Esophagus muscularis mucosa (tissue), 3 donors: ENCODE results near the gene TCF21.

ENCODE experiments used
- POLR2A ChIP-seq: fragments of 450-650 bp; IDR thresholded peaks from one replicate; pipeline ENCODE4 v1.6.1; 2017; ENCODE audit warnings: antibody characterized with exemption, moderate library complexity, mild to moderate bottlenecking, low read depth
- POLR2AphosphoS5 ChIP-seq, 2 donors: sonication (generic); formaldehyde crosslinking; IDR thresholded peaks; one replicate each; pipeline ENCODE4 v1.6.1; 2017; ENCODE audit warnings: antibody characterized with exemption in 2 of 2
- TF ChIP-seq, protein P1 (sequence below), 3 experiments: fragments of 200-600 bp in 2 of 3; fragments of 450-650 bp in 1 of 3; sonication (generic) in 2 of 3; IDR thresholded peaks; one replicate each; pipeline ENCODE4 v1.5.1; 2017 to 2019; ENCODE audit warnings: antibody characterized with exemption in 3 of 3, mild to moderate bottlenecking in 2 of 3, moderate library complexity in 1 of 3

DNA sequence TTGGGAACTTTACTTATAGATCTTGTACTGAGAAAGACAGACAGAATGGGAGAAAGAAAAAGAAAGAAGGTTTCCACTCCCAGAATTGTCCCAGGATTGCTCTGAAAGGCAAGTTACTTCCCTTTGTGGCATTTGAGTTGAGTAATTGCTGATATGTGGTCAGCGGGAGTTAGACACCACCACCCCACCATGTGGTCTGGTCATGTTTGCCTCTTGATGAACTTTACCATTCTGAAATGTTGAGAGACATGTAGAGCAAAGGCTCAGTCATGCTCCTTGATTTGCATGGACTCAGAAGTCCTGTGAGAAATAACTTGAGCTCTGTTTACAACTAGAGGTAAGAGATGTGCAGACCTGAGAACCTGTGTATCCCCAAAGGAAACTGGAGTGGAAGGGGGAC is 17.1 kb downstream of the TCF21 start:
- TF ChIP-seq POLR2A (no peak), POLR2AphosphoS5 (IDR thresholded peaks at IDR 0.05) (no peak)
- TF ChIP-seq, protein P1, sequence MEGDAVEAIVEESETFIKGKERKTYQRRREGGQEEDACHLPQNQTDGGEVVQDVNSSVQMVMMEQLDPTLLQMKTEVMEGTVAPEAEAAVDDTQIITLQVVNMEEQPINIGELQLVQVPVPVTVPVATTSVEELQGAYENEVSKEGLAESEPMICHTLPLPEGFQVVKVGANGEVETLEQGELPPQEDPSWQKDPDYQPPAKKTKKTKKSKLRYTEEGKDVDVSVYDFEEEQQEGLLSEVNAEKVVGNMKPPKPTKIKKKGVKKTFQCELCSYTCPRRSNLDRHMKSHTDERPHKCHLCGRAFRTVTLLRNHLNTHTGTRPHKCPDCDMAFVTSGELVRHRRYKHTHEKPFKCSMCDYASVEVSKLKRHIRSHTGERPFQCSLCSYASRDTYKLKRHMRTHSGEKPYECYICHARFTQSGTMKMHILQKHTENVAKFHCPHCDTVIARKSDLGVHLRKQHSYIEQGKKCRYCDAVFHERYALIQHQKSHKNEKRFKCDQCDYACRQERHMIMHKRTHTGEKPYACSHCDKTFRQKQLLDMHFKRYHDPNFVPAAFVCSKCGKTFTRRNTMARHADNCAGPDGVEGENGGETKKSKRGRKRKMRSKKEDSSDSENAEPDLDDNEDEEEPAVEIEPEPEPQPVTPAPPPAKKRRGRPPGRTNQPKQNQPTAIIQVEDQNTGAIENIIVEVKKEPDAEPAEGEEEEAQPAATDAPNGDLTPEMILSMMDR (IDR thresholded peaks at IDR 0.05): no peak
